ENCODE results near the gene PDRG1.

The PDRG1 gene

DNA sequence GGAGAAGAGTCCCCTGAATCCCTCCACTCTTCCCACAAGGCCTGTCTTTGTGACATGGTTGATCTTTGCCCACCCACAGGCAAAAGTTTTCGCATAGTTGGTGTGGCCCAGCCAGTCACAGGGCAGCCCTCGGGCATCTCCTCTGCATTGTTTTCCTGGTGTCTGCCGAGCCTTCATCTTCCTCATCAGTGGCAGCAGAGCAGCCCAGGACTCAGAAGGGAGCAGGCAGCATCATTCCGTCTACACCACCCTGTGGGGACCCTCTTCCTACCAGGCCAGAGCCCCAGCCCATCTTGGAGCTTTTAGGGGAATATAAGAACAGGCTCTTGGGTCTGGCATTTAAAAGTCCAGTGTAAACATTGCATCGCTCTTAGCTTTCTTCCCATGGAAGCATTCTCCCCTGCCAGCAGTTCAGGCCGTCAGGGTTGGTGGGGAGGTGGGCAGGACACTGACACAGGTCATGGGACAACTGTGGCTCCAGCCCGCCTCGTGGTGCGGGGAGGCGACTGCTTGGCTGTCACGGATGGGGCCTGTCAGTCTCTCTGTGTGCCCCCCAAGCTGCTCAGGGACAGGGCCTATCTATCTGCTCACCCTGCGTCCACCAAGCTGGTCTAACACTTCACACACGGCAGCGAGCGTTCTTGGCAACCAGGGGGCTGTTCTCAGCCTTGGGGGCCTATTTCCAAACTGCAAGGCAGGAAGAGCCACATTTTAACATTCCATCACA is 38.3 kb downstream of the PDRG1 start:
- no peaks in the 10 kb centered on the region for H3K79me2 ChIP-seq (ENCODE audit: insufficient read depth, low read length)
- H3K4me2 ChIP-seq (ENCODE audit: insufficient read depth, low read length), result no peak overlapping the region
- H3K36me3 ChIP-seq (ENCODE audit: insufficient read depth, low read length), result no peaks in the 10 kb centered on the region
- no peak for ATAC-seq (ENCODE audit: insufficient read depth, low read depth)
- TF ChIP-seq, protein P1, sequence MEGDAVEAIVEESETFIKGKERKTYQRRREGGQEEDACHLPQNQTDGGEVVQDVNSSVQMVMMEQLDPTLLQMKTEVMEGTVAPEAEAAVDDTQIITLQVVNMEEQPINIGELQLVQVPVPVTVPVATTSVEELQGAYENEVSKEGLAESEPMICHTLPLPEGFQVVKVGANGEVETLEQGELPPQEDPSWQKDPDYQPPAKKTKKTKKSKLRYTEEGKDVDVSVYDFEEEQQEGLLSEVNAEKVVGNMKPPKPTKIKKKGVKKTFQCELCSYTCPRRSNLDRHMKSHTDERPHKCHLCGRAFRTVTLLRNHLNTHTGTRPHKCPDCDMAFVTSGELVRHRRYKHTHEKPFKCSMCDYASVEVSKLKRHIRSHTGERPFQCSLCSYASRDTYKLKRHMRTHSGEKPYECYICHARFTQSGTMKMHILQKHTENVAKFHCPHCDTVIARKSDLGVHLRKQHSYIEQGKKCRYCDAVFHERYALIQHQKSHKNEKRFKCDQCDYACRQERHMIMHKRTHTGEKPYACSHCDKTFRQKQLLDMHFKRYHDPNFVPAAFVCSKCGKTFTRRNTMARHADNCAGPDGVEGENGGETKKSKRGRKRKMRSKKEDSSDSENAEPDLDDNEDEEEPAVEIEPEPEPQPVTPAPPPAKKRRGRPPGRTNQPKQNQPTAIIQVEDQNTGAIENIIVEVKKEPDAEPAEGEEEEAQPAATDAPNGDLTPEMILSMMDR (IDR thresholded peaks at IDR 0.05; ENCODE audit: borderline replicate concordance, extremely low read depth, low read length, poor library complexity, severe bottlenecking), result no peak
- no peak for TF ChIP-seq EZH2 (IDR thresholded peaks at IDR 0.05; ENCODE audit: borderline replicate concordance, low read depth, low read length, severe bottlenecking)
- no peak for DNase-seq
- H4K20me1 ChIP-seq (ENCODE audit: insufficient read depth, low read length), result no peaks in the 10 kb centered on the region
- no peak overlapping the region for H2AFZ ChIP-seq (ENCODE audit: low read depth, low read length)
- no peak overlapping the region for H3K27ac ChIP-seq (ENCODE audit: low read length)
- no peaks in the 10 kb centered on the region for H3K9me3 ChIP-seq (ENCODE audit: insufficient read depth, low read length, severe bottlenecking)
- H3K9ac ChIP-seq (ENCODE audit: low read depth, low read length), result no peak overlapping the region
- no peak overlapping the region for H3K4me3 ChIP-seq (ENCODE audit: low read depth in 1 of 2, low read length in 2 of 2)
- no peaks in the 10 kb centered on the region for H3K4me1 ChIP-seq (ENCODE audit: insufficient read depth, low read length)
- peaks cover 3% of the 10 kb centered on the region for H3K27me3 ChIP-seq (ENCODE audit: insufficient read depth, low read length, poor library complexity)

DNA sequence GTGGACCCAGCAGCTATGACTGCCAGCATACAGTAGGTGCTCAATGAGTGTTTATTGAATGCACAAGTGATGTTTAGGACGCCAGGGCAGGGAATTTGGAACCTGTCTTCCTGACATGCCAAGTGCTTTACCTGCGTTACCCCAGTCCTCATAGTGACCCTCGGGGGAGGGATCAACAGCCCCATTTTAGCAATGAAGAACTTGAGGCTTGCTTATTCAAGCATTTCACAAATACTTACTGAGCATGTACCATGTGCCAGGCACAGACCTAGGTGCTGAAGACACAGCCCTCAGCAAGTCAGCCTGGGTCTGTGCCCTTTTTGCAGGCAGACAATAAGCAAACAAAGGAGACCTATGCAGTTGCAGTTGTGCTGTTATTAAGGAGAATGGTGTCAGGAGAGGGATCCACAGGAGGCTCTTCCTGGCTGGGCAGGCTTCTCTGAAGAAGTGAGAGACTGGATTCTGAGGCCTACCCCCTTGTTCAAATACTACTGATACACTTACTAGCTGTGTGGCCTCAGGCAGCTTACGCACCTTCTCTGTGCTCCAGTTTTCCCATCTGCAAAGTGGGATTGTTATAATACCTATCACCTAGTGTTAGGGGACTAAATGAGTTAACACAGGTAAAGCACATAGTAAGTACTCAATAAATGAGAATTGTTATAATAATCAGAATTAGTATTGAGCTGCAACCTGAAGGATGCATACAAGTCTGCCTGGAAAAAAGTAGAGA is 41.6 kb downstream of the PDRG1 start:
- Histone ChIP-seq H3K4me3 (ENCODE audit: low read depth in 1 of 2, low read length in 2 of 2) (no peak overlapping the region), H3K9me3 (ENCODE audit: insufficient read depth, low read length, severe bottlenecking) (no peaks in the 10 kb centered on the region), H2AFZ (ENCODE audit: low read depth, low read length) (no peak overlapping the region), H3K4me2 (ENCODE audit: insufficient read depth, low read length) (no peak overlapping the region), H3K79me2 (ENCODE audit: insufficient read depth, low read length) (no peaks in the 10 kb centered on the region), H3K27me3 (ENCODE audit: insufficient read depth, low read length, poor library complexity) (no peaks in the 10 kb centered on the region), H3K27ac (ENCODE audit: low read length) (no peak overlapping the region), H4K20me1 (ENCODE audit: insufficient read depth, low read length) (no peaks in the 10 kb centered on the region), H3K9ac (ENCODE audit: low read depth, low read length) (no peak overlapping the region), H3K4me1 (ENCODE audit: insufficient read depth, low read length) (no peaks in the 10 kb centered on the region), H3K36me3 (ENCODE audit: insufficient read depth, low read length) (no peaks in the 10 kb centered on the region)
- ATAC-seq (ENCODE audit: insufficient read depth, low read depth) (no peak), DNase-seq (no peak)
- TF ChIP-seq EZH2 (IDR thresholded peaks at IDR 0.05; ENCODE audit: borderline replicate concordance, low read depth, low read length, severe bottlenecking), result no peak
- TF ChIP-seq, protein P1 (IDR thresholded peaks at IDR 0.05; ENCODE audit: borderline replicate concordance, extremely low read depth, low read length, poor library complexity, severe bottlenecking), result no peak

DNA sequence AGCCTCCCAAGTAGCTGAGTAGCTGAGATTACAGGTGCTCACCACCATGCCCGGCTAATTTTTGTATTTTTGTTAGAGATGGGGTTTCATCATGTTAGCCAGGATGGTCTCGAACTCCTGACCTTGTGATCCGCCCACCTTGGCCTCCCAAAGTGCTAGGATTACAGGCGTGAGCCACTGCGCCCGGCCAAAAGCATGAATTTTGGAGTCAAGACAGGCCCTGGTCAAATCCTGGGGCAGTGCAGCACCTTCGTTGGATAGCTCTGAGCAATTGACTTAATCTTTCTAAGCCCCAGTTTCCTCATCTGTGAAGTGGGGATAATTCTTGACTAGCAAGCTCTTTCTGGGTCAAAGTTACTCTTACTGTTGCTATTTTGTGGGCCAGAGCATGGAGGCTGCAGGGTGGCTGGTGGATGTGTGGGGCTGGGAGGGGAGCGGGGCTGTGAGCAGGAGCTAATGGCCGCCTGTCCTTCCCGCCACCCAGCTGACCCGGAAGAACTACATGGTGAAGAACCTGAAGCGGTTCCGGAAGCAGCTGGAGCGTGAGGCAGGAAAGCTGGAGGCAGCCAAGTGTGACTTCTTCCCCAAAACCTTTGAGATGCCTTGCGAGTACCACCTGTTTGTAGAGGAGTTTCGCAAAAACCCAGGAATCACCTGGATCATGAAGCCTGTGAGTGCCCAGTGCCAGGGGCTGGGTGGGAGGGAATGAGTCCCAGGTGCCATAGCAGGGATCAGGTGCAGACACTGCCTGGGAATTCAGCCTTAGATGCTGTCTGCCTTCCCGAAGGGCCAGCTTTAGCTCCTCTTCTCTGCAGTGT is 42.4 kb downstream of the PDRG1 start:
- no peak overlapping the region for H2AFZ ChIP-seq (ENCODE audit: low read depth, low read length)
- DNase-seq (no peak), ATAC-seq (ENCODE audit: insufficient read depth, low read depth) (no peak)
- H3K36me3 ChIP-seq (ENCODE audit: insufficient read depth, low read length), result no peaks in the 10 kb centered on the region
- H3K27me3 ChIP-seq (ENCODE audit: insufficient read depth, low read length, poor library complexity), result no peaks in the 10 kb centered on the region
- no peak overlapping the region for H3K4me3 ChIP-seq (ENCODE audit: low read depth in 1 of 2, low read length in 2 of 2)
- H3K79me2 ChIP-seq (ENCODE audit: insufficient read depth, low read length), result no peaks in the 10 kb centered on the region
- TF ChIP-seq, protein P1 (IDR thresholded peaks at IDR 0.05; ENCODE audit: borderline replicate concordance, extremely low read depth, low read length, poor library complexity, severe bottlenecking), result no peak
- no peak for TF ChIP-seq EZH2 (IDR thresholded peaks at IDR 0.05; ENCODE audit: borderline replicate concordance, low read depth, low read length, severe bottlenecking)
- H3K9ac ChIP-seq (ENCODE audit: low read depth, low read length), result no peak overlapping the region
- H4K20me1 ChIP-seq (ENCODE audit: insufficient read depth, low read length), result no peaks in the 10 kb centered on the region
- no peak overlapping the region for H3K27ac ChIP-seq (ENCODE audit: low read length)
- no peaks in the 10 kb centered on the region for H3K9me3 ChIP-seq (ENCODE audit: insufficient read depth, low read length, severe bottlenecking)
- H3K4me1 ChIP-seq (ENCODE audit: insufficient read depth, low read length), result no peaks in the 10 kb centered on the region
- no peak overlapping the region for H3K4me2 ChIP-seq (ENCODE audit: insufficient read depth, low read length)
